ENCODE data around the gene TGM6.

TGM6 gene

DNA sequence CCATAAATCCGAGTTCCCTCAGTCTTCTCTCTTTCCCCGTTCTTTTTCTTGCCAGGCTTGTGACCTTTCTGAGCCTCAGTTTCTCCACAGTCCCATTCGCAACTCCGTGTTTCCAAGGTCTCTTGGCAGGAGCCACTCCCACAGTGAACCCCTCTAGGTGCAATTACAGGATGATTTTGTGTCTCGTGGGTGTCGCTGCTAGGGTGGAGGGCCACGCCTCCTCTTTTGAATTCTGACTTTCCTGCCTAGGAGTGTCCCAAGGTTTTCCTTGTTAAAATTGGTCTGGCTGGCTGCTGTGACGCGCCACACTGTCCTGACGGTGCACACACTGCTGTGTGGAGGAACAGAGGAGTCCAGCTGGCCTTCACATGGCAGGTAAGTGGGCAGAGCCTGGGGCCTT, at the start of gene TGM6:
TGM6 (plus strand) TSS at position 301 of the 400 bp plus-strand sequence; CDS start at position 369, 68 bp downstream.
- H3K36me3 Mint-ChIP-seq (ENCODE audit: low read depth): no peaks in the 10 kb centered on the region

DNA sequence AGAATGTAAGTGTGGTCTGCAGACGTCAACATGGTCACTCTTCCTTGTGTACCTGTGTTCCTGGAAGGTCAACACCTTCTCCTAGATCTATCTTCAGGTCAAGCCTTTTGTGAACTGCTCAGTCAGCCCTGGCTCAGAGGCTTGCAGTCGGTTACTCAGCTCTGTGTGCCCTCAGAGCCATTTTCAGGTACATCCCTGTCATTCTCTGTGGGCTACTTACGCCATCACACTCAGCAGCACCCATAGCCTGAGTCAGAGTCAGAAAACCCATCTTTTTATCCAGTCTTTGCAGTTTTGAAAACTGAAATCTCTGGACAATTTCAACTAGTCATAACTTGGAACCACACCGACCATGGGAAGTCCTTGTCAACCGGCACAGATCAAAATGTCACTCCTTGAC, 49.6 kb upstream of the TGM6 start:
- Mint-ChIP-seq H3K4me1 (peaks cover 1% of the 10 kb centered on the region), H3K36me3 (ENCODE audit: low read depth) (no peaks in the 10 kb centered on the region), H3K27me3 (ENCODE audit: low read depth) (peaks cover 3% of the 10 kb centered on the region), H3K4me3 (no peak overlapping the region), H3K9me3 (no peaks in the 10 kb centered on the region), H3K27ac (no peak overlapping the region)
- TF ChIP-seq CTCF (IDR thresholded peaks at IDR 0.05; ENCODE audit: unreplicated experiment in 3 of 3): no peak

More for the DNA sequence above, at the start of gene TGM6:
- TF ChIP-seq CTCF (IDR thresholded peaks at IDR 0.05; ENCODE audit: unreplicated experiment in 3 of 3): no peak
- Mint-ChIP-seq H3K9me3 (no peaks in the 10 kb centered on the region), H3K4me3 (no peak within 1 kb of the TSS), H3K27ac (no peak within 1 kb of the TSS), H3K27me3 (ENCODE audit: low read depth) (peaks cover 16% of the 10 kb centered on the region), H3K4me1 (no peaks in the 10 kb centered on the region)

DNA sequence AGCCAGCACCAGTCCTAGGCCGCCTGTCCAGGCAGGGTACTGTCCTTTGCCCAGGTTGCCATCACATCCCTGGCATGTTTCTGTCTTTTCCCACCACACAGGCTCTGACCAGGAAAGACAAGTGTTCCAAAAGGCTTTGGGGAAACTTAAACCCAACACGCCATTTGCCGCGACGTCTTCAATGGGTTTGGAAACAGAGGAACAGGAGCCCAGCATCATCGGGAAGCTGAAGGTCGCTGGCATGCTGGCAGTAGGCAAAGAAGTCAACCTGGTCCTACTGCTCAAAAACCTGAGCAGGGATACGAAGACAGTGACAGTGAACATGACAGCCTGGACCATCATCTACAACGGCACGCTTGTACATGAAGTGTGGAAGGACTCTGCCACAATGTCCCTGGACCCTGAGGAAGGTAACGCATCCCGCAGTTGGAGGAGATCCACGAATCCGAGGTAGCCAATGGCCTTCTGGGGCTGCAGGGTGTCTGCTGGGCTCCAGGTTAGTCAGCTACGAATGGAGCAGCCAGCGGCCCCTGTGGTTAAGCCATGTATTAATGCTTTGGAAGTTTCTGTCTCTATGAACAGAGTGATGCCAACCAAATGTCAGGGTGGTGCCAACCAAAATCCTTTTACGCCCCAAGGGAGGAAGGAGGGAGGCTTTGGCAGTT, 48.7 kb upstream of the TGM6 start:
- Mint-ChIP-seq H3K36me3 (ENCODE audit: low read depth) (no peaks in the 10 kb centered on the region), H3K27me3 (ENCODE audit: low read depth) (peaks cover 6% of the 10 kb centered on the region), H3K4me1 (no peaks in the 10 kb centered on the region), H3K27ac (no peak overlapping the region), H3K9me3 (no peaks in the 10 kb centered on the region), H3K4me3 (no peak overlapping the region)
- no peak for TF ChIP-seq CTCF (IDR thresholded peaks at IDR 0.05; ENCODE audit: unreplicated experiment in 3 of 3)

DNA sequence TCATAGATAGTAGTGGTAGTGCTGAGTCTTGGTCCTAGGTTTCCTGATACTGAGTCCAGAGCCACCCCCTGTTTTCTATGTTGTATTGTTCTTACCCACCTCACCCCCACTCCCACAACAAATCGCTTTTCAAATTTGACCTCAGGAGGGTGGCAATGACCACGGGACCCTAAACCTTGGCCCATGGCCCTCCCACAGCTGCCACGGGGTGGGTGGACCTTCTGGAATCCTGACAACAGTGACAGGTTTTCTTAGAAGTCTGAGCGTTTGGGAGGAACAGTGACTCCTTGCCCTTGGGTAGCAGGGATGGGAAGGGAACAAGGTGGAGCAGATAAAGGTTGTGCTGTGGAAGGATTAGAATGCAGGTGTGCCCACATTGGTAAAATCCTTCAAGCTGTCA, 48.0 kb upstream of the TGM6 start:
- Mint-ChIP-seq H3K27me3 (ENCODE audit: low read depth) (peaks cover 8% of the 10 kb centered on the region), H3K9me3 (no peaks in the 10 kb centered on the region), H3K27ac (no peak overlapping the region), H3K4me3 (no peak overlapping the region), H3K36me3 (ENCODE audit: low read depth) (no peaks in the 10 kb centered on the region), H3K4me1 (no peaks in the 10 kb centered on the region)
- no peak for TF ChIP-seq CTCF (IDR thresholded peaks at IDR 0.05; ENCODE audit: unreplicated experiment in 3 of 3)

- Mint-ChIP-seq H3K27ac (no peak overlapping the region), H3K27me3 (ENCODE audit: low read depth) (peaks cover 8% of the 10 kb centered on the region), H3K4me3 (no peak overlapping the region), H3K36me3 (ENCODE audit: low read depth) (no peaks in the 10 kb centered on the region), H3K9me3 (no peaks in the 10 kb centered on the region), H3K4me1 (no peaks in the 10 kb centered on the region)
- TF ChIP-seq CTCF (IDR thresholded peaks at IDR 0.05; ENCODE audit: unreplicated experiment in 3 of 3): no peak
Measured at GRCh38 chr20:2333821-2334220, 46.9 kb upstream of the TGM6 start.
